Motor neuron (in vitro differentiated cells): ENCODE measurements around the gene RDH13. TPM values are rescaled to one million over a fixed set of nuclear protein-coding genes. Genes with fewer than 3 reads are reported as not detected.

Experiments used
- ATAC-seq, 8 experiments: fragments of 200-7000 bp; cut with Tn5 transposase; replicated peaks in 6 of 8; 2 replicates each; pipeline ENCODE4 v1.8.0; 2021; ENCODE audit warnings: mild to moderate bottlenecking in 8 of 8, moderate library complexity in 8 of 8
- H3K27ac ChIP-seq, 2 donors: fragments of 250-450 bp; sonication (Bioruptor Pico); 2 replicates each; pipeline ENCODE4 v1.9.0; 2021; ENCODE audit warnings: antibody characterized with exemption in 2 of 2, mild to moderate bottlenecking in 2 of 2, moderate library complexity in 1 of 2
- H3K4me1 ChIP-seq, 2 donors: fragments of 250-450 bp; sonication (Bioruptor Pico); replicated peaks in 1 of 2; 2 replicates each; pipeline ENCODE4 v1.6.1; 2021; ENCODE audit warnings: antibody characterized with exemption in 2 of 2, mild to moderate bottlenecking in 2 of 2, moderate library complexity in 1 of 2
- H3K4me3 ChIP-seq, 5 donors: fragments of 250-450 bp; sonication (Bioruptor Pico); 2 replicates each; pipeline ENCODE4 v1.9.0; 2021; ENCODE audit warnings: antibody characterized with exemption in 5 of 5, mild to moderate bottlenecking in 5 of 5, moderate library complexity in 4 of 5
- WGBS, 10 experiments: fragments of 450-650 bp; shearing (Covaris generic); methylation state at CpG; one replicate each; pipeline ENCODE4 v1.0.0; 2022; 5-methylcytosine and 5-hydroxymethylcytosine counted together
- in situ Hi-C, 9 experiments: fragments of 400-800 bp; cut with MboI; loops; one replicate each; pipeline ENCODE4 v1.15.0; 2021; ENCODE audit warnings: low sequenced_read_pairs in 9 of 9, low pct_unique_long_range_greater_than_20kb in 2 of 9; ENCODE audit not compliant: unreplicated experiment in 9 of 9
- total RNA-seq, 8 experiments: library from RNA; unstranded; fragments of 300-600 nt; gene quantifications; 2 replicates each; pipeline versions ENCODE4 v1.2.3 to v1.2.4, GENCODE V29; 2022

The RDH13 gene
- total RNA-seq, 8 experiments from 2014 or later = 7.9 to 24.3 (median 14.1) TPM

DNA sequence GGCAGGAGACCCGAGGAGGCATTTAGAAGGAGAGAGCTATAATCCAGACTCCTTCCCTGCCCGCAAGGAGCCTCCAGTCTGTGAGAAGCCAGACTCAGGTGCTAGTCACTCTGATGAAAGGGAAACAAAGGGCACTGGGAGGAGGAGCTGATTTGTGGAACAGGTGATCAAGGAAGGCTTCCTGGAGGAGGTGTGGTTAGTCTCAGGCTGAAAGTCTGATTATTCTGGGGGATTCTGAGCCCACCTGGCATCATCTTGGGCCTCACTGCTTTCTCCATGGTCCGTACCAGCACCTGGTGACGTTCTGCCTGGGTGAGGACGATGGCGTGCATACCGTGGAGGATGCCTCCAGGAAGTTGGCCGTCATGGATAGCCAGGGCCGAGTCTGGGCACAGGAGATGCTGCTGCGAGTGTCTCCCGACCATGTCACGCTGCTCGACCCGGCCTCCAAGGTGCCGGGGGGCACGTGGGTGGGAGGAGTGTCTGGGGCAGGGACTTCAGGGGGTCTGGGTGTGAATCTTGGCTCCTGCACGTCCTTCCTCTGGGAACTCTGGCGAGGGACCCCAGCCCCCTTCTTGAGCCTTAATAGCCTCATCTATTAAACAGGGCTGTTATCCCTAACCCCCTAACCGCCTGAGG is 16.6 kb upstream of the RDH13 start:
- Histone ChIP-seq H3K27ac (no peak overlapping the region), H3K4me1 (no peaks in the 10 kb centered on the region), H3K4me3 (peak overlapping the region in 2 of 5 donors; percentile 51 to 65)
- ATAC-seq = no peak
- 54 to 100% (median 70%) methylated on average over 1 to 5 of the region's 19 CpGs; no CpG with 5 or more reads in 5 of the 10 experiments for WGBS, 10 experiments
- in situ Hi-C loops = no loop called here

DNA sequence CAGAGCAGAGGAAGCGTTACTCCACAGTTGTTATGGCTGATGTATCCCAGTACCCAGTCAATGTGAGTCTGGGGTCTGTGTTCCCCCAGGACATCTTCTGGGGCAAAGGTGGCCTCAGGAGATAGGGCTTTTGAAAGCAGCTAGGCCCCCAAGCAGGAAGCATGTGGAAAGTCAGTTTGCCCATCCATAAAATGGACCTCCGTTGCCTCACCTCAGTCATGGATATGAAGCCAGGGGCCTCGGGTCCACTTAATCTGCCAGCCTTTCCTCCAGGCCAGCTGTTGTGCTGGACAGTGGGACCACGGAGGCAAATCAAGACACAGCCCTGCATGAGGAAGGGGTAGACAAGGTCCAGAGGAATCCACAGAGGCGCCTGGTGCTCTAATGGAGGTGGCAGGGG is 16.0 kb upstream of the RDH13 start:
- in situ Hi-C loops = no loop called here
- H3K4me3 ChIP-seq = no peak overlapping the region
- no peaks in the 10 kb centered on the region for H3K4me1 ChIP-seq
- H3K27ac ChIP-seq = no peak overlapping the region
- WGBS, 10 experiments = 50 to 92% (median 70%) methylated on average over 1 to 2 of the region's 5 CpGs; no CpG with 5 or more reads in 6 of the 10 experiments
- no peak for ATAC-seq

DNA sequence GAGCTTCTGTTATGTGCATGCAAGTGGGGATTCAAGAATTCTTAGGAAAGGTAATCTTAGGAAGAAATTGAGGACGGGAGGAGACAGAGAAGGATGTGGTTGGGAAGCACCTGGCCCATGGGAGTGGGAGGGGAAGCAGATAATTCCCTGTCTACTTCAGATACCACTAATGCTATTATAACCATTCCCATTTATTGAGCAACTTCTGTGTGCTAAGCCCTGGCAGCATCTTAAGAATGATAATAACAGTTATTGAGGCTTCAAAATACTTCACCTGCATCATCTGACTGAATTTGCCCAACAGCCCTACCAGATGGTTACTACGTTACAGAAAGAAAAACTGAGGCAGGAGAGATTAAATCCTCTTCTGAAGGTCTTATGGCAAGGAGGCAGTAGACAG is 14.2 kb upstream of the RDH13 start:
- no peak for ATAC-seq
- in situ Hi-C loops = no loop called here
- no peaks in the 10 kb centered on the region for H3K4me1 ChIP-seq
- no peak overlapping the region for H3K4me3 ChIP-seq
- WGBS, 10 experiments = 40 to 83% (median 67%) methylated on average over 1 to 2 of the region's 2 CpGs; no CpG with 5 or more reads in 3 of the 10 experiments
- no peak overlapping the region for H3K27ac ChIP-seq

DNA sequence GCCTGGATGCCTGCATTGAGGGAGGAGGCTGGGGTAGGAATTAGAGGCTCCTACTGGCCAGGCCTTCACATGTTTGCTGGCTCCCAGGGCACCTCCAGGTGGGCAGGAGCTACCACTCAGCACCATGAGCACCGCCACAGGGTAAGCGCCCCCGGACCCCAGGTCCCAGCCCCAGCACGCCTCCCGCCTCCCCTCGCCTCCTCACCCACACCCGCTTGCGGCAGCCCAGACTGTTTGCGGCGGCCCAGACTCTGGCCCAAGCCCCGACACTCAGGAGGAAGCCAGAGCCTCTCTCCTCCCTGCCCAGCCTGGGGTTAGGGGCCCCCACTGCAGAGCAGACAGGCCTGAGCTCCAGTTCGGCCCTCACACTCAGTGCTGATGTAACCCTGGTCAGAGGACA is 13.4 kb upstream of the RDH13 start:
- in situ Hi-C loops = no loop called here
- no peak overlapping the region for H3K27ac ChIP-seq
- H3K4me1 ChIP-seq = no peaks in the 10 kb centered on the region
- 14% methylated on average over 1 of the region's 12 CpGs; no CpG with 5 or more reads in 8 of the 10 experiments for WGBS, 10 experiments
- no peak for ATAC-seq
- no peak overlapping the region for H3K4me3 ChIP-seq

GRCh38 chr19:55075371-55075998 is 12.5 kb upstream of the RDH13 start, which contains the start of gene EPS8L1:
Gene EPS8L1 (plus strand): TSS chr19:55075869. CDS start chr19:55076445, 576 bp downstream.
- in situ Hi-C loops = no loop called here
- no peak within 1 kb of the TSS for H3K4me3 ChIP-seq
- 0 to 54% (median 41%) methylated on average over 1 to 4 of the region's 18 CpGs; no CpG with 5 or more reads in 5 of the 10 experiments for WGBS, 10 experiments
- H3K27ac ChIP-seq = no peak within 1 kb of the TSS
- no peaks in the 10 kb centered on the region for H3K4me1 ChIP-seq
- ATAC-seq = no peak

DNA sequence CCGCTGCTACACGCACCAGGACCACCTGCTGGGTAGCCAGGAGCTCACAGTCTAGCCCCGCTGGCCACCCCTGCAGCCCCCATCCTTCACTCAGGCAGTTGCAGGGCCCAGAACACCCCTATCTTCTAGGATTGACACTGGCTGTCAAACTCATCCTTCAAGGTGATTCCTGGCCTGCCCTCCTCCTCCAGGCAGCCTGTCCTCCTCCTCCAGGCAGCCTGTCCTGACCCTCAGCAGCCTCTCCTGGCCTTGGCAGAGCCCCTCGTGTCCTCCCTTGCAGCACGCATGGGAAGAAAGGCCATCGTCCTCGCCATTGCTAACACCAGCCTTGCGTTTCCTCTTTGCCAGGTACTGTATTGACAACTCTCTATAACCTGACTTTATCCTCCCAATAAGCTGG is 9.0 kb upstream of the RDH13 start:
- Histone ChIP-seq H3K27ac (no peak overlapping the region), H3K4me3 (no peak overlapping the region), H3K4me1 (no peaks in the 10 kb centered on the region)
- WGBS, 10 experiments = 42 to 100% (median 80%) methylated on average over 1 to 3 of the region's 8 CpGs; no CpG with 5 or more reads in 5 of the 10 experiments
- in situ Hi-C loops = no loop called here
- no peak for ATAC-seq

DNA sequence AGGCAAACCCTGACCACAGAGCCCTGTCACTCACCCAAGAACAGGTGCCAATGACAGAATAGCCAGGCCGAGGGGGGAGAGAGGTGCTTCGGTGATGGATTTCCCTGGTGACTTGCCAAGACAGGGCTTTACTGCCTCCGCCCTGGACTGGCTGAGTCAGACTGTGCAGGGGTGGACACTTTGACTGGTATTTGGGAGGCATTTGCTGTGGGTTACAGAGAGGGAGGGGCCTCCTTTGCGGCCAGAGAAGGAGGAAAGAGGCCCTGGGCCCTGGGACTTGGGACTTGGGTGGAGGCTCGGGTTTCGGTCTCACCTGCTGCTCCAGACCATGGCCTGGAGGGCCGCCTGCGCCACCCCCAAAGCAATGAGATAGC is 8.2 kb upstream of the RDH13 start:
- peak in 3 of 8 experiments; percentile 50 to 66 (median 60) for ATAC-seq
- Histone ChIP-seq H3K4me1 (no peaks in the 10 kb centered on the region), H3K4me3 (no peak overlapping the region), H3K27ac (no peak overlapping the region)
- WGBS, 10 experiments = 0 to 54% methylated on average over 1 to 2 of the region's 8 CpGs; no CpG with 5 or more reads in 8 of the 10 experiments
- in situ Hi-C loops = no loop called here

- Histone ChIP-seq H3K4me3 (no peak overlapping the region), H3K27ac (no peak overlapping the region), H3K4me1 (no peaks in the 10 kb centered on the region)
- in situ Hi-C loops = no loop called here
- no peak for ATAC-seq
- 50 to 94% (median 63%) methylated on average over 1 to 5 of the region's 10 CpGs; no CpG with 5 or more reads in 1 of the 10 experiments for WGBS, 10 experiments
Observed at GRCh38 chr19:55070466-55071128, 7.6 kb upstream of the RDH13 start.

DNA sequence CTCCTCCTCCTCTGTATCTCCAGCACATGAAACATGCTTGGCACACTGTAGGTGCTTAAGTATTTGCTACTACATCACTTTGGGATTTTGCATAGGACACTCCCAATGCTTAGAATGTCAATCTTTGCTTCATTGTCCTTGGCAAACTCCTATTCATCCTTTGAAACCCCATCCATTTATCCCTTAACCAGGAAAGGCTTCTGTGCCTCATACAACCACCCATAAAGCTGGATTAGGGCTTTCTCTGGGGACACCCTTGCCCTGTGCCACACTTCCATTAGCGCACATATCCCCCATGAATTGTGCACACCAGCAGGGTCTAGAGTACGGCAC is 6.9 kb upstream of the RDH13 start:
- WGBS, 10 experiments = 33 to 83% (median 80%) methylated on average over 1 to 2 of the region's 2 CpGs; no CpG with 5 or more reads in 5 of the 10 experiments
- in situ Hi-C loops = no loop called here
- H3K4me1 ChIP-seq = no peaks in the 10 kb centered on the region
- peak overlapping the region in 2 of 5 donors; percentile 45 to 55 for H3K4me3 ChIP-seq
- H3K27ac ChIP-seq = no peak overlapping the region
- peak in 2 of 8 experiments; percentile 2 to 4 for ATAC-seq

- peak overlapping the region; percentile 21 to 55 (median 33) for H3K4me3 ChIP-seq
- H3K4me1 ChIP-seq = no peaks in the 10 kb centered on the region
- H3K27ac ChIP-seq = peak overlapping the region in 1 of 2 donors; percentile 65
- ATAC-seq = peak; percentile 75 to 96 (median 94)
- in situ Hi-C loops = no loop called here
- WGBS, 10 experiments = 0 to 34% (median 17%) methylated on average over 2 to 9 of the region's 30 CpGs; no CpG with 5 or more reads in 3 of the 10 experiments
Observed at GRCh38 chr19:55068950-55069864, 6.3 kb upstream of the RDH13 start.

GRCh38 chr19:55067869-55068268 is 4.9 kb upstream of the RDH13 start:
- WGBS, 10 experiments = 0 to 100% (median 33%) methylated on average over 1 to 3 of the region's 3 CpGs; no CpG with 5 or more reads in 2 of the 10 experiments

DNA sequence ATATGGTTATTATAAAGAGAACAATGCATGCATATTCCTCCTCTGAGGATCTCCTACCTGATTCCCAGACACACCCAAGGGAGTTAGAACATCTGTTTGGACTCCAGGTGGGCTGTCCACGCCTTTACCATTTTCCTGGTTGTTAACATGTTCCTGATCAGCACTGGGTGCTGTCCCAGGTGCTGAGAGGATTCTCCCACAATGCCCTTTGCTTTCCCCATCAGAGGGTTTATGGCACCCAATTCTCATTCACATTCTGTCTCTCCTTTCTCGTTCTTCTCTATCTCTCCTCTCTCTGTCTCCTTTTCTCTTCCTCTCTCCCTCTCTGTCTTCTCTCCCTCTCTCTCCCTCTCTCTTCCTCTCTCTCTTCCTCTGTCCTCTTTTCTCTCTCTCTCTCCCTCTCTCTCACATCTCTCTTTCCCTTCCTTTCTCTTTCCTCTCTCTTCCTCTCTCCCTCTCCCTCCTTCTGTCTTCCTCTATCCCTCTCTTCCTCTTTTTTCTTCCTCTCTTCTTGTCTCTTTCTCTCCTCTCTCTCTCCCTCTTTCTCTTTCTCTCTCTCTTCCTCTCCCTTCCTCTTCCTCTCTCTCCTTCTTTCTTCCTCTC is 3.3 kb upstream of the RDH13 start:
- no peak overlapping the region for H3K4me3 ChIP-seq
- no peak overlapping the region for H3K27ac ChIP-seq
- ATAC-seq = no peak
- WGBS, 10 experiments = 0 to 44% (median 19%) methylated on average over 1 to 2 of the region's 2 CpGs; no CpG with 5 or more reads in 2 of the 10 experiments
- in situ Hi-C loops = no loop called here
- H3K4me1 ChIP-seq = no peaks in the 10 kb centered on the region

More at GRCh38 chr19:55067869-55068268, 4.9 kb upstream of the RDH13 start:
- no peak overlapping the region for H3K27ac ChIP-seq
- no peak overlapping the region for H3K4me3 ChIP-seq
- no peaks in the 10 kb centered on the region for H3K4me1 ChIP-seq
- in situ Hi-C loops = no loop called here
- ATAC-seq = no peak
